GM18867 (cell line): ENCODE measurements around the gene KCTD11.

Experiments used
- ATAC-seq: cut with Tn5 transposase; IDR thresholded peaks from one replicate; pipeline ENCODE4 v1.9.1; 2021; ENCODE audit warnings: mild to moderate bottlenecking, moderate library complexity; ENCODE audit not compliant: unreplicated experiment

Gene KCTD11

DNA sequence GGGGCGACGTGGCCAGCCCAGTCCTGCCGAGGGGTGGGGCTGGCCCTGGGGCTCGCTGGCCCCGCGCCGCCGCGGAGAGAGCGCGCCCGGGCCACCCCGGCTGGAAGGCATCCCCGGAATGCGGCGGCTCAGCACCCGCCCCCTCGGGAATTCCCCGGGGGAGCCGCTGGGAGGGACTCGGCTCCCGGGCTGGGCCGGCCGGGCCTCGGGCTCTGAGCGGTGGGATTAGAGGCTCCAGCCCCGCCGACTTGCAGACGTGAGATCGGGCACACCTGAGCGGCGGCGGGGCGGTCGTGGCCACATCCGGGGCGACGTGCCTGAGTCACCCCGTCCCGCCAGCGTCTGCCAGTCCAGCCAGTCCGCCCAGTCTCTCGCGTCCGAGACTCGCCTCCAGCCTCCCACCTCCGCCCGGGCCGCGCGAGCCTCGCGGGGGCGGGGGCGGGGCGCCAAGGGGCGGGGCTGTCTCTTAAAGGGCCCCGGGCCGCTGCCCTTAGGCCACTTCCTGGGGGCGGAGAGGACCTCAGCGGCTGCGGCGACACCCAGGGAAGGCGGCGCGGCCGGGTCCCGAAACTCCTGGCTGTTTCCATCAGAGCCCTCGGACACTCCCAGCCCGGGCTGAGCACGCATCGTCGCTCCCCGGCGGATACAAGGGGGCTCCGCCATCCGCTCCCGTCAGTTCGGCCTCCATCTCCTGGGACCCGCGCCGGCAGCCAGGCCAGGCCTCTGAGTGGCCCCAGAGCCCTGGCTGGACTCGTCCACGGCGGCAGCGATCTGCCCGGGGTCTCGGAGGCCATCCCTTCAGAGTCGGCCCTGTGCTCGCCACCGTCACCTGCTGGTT is at the start of gene KCTD11:
Gene KCTD11, plus strand, starts transcription at position 498 of the 838 bp plus-strand sequence.
- peak; percentile 53 for ATAC-seq

DNA sequence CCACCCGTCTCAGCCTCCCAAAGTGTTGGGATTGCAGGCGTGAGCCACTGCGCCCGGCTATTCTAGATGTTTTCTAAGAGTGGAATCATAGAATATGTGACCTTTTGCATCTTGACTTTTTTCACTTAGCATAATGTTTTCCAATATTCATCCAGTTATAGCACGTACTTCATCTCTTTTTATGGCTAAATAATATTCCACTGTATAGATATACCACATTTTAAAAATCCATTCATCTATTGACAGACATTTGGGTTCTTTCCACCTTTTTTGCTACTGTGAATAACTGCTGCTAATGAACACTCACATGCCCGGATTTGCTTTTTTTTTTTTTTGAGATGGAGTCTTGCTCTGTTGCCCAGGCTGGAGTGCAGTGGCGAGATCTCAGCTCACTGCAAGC is 47.8 kb upstream of the KCTD11 start:
- no peak for ATAC-seq

DNA sequence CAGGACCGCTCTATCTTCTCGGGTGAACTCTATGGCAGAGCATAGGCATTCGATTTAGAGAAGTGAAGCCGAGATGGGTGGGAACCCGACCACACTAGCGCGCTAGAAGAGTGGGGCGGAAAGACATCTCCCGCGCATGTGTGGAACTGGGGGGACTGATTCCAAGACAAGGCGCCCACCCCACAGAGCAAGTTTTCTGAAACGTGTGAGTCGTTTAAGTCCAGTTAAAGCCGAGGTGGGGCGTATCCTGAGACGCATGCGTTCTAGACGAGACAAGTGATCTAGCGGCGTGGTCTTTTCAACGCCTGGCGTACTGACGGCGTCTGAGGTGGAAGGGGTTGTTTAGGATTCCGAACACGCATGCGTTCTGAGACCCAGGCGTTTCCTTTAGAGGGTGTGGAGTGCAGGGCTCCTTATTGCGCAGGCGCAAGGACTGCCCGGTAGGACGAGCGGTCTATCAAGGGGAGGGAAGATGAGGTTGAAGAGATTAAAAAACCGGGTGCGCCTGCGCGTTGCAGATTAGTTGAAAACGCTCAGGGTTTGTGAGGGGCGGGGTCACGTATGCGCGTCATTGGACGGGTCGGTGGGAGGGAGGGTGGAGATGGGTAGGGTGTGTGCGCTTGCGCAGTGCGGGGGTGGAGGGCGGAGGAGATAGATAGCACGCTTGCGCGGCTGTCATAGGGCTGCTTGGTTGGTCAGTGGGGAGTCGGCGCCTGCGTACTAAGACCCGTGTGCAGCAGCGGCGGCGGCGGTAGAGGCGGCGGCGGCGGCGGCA is 44.9 kb upstream of the KCTD11 start, which contains the start of gene EIF5A:
Gene EIF5A, plus strand, starts transcription at position 718 of the 775 bp plus-strand sequence. CDS start 2,008 bp downstream, outside the sequence.
- peak; percentile 69 for ATAC-seq

DNA sequence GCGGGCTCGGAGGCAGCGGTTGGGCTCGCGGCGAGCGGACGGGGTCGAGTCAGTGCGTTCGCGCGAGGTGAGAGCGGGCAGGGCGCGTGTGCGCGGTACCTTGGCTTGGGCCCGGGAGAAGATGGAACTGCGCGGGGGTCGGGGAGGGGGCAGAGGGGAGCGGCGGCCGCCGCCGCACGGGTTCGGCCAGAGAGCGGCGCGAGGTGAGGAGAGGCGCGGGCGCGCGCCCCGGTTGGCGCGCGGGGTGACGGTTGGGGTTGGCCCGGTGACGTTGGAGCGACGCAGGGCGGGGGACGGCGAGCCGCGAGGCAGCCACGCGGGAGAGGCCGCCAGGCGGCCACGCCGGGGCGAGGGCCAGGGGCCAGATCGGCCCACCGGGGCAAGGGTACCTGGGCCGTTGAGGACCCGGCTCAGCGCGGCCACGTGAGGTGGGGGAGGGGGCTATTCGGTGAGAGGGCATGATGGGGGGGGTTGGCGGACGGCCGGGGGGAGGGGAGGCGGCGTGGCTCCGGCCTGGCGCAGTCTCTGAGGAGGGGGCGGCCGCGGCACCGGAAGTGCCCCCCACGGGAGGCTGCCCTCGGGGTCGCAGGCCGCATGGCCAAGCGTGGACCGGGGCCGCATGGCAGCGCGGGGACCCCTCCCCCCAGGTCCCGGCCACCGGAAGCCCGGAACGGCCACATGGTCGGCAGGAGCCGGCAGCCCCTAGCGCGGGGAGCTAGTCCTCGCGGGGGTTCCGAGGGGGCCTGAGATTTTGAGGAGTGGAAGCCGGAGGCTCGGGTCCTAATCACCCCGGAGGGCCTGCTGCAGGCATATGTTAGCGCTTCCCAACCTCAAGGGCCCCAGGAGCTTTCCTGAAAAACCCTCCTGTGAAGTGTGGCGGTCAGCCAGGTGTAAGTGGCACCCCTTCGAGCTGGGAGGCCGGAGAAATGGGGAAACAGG is 44.0 kb upstream of the KCTD11 start:
- ATAC-seq = peak; percentile 4

DNA sequence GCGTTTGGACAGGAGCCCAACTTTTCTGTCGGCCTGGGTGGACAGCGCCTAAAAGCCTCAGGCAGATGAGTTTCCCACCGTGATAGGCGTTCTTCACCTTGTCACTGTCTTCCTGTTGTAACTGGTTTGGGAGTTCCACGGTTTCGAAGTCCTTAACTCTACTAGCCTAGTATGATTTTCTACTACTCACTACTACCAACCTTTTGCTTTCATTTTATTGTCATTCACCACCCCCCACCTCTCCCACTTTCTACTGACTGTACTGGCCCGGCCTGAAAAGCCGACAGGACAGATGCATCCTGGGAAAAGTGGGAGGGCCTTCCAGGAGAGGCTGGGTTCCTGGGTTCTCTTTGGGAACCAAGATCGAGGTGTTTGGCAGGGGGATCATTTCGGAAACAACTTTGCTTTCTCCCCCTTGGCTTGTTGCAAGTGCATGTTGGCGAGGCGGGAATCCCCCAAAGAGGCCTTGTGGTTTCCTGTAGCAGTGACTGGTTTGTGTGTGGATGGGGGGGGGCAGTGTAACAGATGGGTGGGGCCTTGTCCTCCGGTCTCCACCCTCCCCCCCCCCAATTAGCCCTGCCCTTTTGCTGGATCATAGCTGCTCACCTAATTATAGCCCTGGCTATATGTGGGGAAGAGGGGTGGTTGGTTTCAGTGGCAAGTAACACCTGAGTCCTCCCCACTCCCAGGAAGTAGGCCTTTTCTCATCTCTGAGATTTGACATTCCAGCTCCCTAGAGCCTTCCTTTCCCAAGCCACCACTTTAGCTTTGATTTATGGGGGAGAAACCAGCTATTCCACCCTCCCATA is 43.1 kb upstream of the KCTD11 start:
- ATAC-seq = peak; percentile 23

DNA sequence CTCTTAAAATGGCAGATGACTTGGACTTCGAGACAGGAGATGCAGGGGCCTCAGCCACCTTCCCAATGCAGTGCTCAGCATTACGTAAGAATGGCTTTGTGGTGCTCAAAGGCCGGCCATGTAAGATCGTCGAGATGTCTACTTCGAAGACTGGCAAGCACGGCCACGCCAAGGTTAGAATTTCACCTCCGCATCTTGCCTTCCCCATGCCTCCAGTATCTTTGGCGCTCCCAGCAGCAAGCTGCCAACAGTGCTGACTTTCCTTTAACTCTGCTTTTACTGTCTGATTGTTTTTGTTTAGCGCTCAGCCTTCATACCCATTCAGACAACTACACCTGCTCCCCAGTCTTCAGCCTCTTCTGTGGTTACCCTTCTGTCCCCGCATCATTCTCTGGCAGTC is 42.3 kb upstream of the KCTD11 start:
- ATAC-seq = no peak

DNA sequence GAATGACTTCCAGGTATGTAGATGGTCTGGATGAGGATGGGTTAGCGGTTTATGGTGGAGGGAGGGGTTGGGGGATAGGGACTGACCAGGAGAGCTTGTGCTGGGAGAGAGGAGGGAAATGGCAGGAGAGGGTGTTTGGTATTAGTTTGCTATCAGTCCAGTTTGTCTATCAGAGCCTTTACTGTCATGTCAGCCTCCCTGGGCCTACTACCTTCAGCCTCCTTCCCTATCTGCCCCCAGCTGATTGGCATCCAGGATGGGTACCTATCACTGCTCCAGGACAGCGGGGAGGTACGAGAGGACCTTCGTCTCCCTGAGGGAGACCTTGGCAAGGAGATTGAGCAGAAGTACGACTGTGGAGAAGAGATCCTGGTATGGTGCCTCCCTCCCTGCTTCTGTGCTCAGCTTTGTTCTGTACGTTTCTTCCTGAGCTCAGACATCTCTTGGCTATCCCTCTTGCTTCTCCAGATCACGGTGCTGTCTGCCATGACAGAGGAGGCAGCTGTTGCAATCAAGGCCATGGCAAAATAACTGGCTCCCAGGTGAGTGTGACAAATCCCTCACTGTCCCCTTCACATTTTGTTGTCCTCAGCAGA is 40.8 kb upstream of the KCTD11 start:
- ATAC-seq = no peak

DNA sequence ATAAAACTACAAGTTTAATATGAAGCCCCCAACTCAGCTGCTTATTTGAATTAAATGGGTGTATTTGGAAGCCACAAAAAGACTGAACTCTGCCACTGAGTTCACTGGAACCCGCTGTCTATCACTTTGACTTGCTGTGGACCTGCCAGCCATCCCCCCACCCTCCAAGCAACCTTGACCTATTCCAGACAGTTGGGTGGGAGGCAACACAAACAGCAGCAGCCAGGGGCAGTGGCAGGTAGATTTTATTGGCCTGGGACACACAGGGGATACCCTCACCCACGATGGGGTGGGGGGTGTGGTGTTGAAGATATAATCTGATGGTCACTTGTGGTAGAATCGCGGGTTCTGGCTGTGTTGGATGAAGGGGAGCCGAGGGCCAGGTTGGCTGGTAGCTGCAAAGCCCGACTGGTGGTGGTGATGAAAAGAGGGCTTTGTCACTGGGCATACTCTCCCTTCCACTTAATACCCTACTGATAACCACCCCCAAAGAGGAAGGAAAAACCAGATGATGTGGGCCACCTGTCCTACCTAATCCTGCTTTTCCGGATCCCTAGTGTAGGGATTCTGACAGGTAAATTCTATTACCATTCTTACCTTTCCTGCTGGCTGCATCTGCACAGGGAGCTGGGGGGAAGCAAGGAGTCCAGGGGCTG is 39.4 kb upstream of the KCTD11 start:
- ATAC-seq = no peak

DNA sequence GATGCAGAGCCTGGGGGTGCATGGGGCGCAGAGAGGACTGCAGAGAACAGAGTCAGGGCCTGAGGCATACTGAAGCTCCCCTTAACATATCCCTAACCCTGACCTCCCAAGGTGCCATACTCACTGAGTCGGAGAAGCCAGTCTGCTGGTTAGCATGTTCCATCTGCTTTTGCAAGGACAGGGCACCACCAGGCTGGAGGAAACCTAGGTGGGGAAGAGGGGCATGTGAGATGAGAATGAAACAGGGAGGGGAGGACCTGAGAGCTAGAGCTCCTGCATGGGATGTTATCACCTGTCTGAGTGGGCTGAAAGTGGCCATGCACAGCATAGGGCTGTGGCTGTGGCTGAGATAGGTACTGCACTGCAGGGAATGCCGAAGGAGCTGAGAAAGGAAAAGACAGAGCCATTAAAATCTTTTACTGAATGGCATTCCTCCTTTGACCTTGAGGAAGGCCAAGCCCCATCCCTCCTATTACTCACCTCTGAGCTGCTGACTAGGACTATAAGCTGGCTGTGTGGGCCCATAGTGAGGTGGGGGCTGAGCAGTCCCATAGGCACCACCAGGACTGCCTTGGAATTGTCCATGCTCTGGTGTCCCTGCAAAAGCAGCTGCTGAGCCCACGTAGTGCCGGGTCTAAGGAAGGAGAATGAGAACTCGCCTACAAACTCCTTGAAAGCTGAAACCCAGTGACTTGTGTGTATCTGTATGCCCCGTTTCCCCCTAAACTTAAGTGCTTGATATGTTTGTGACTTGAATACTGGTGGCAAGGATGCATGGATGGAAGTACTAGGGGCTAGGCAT is 38.7 kb upstream of the KCTD11 start:
- no peak for ATAC-seq

DNA sequence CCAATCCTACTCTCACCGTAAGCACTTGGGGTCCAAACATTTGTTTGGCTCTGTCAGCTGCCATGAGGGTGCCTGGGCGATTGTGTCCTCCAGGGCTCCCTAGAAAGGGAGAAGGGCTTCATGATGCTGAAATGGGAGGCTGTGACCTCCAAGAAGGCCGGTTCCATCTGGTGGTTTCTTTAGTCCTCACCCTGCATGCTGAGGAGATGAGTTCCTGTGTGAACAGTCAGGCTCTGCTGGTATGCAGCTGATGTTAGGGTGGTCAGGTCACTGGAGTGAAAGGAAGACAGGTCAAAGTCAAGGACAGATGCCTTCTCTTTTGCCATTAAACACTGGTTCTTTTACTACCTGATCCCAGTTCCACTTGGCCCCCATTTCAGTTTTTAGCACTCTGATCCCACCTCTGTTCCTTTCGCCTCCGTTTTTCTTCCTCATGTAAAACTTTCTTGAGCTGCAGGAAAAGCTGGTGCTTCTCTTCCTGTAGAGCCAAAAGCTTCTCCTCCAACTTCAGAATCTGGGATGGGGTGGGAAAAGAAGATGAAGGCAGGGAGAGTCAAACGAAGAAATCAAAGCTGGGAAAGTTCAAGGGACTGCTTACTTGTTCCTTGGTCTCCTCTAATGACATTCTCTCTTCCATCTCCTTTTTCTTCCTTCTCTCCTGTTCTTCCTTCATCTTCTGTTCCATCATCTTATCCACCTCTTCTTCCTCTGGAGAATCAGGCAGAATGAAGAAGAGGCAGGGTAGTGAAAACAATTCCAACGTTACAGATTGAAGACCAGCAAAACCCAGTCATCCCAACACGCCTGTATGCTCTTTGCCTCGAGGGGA is 37.9 kb upstream of the KCTD11 start:
- ATAC-seq = no peak

DNA sequence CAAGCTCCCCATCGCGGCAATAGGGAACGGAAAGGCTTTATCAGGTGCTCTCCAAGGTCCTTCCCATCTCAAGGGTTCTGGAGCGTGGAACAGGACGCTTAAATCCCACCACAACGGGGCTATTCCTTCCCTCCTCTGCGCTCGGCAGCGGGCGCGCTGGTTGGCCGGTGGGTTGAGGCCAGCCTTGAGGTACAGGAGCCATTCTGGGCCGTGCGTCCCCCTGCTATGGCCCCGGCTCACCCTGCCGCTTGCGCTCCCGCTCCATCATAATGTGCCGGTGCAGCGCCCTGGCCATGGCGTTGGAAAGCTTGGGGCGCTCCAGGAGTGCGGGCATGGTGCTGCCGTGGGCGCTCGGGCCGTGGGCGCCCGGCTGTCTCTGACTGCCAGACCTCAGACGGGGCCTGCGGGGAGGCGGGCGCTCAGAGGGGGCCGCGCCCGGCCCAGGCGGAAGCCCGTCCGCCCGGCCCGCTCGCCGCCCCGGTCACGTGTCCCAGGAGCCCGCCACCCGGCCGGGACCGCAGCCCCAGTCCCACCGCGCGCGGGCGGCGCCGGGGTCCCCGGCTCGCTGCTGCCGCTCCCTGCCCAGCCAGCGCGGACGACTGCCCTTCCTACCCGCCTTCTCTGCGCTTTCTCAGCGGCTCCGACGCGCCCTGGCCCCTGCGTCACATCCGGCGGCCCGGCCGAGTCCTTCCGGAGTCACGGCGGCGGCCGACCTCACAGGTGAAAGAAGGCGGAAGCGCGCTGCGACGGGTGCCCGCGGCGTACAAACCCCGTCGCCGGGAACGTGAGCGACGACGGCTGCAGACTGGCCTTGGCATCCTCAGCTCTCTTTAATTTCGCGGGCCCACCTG is 37.0 kb upstream of the KCTD11 start, which contains the start of gene GPS2:
Gene GPS2, minus strand, starts transcription at position 642 of the 851 bp plus-strand sequence. Its CDS starts 308 bp downstream, at position 334.
- peak; percentile 74 for ATAC-seq

DNA sequence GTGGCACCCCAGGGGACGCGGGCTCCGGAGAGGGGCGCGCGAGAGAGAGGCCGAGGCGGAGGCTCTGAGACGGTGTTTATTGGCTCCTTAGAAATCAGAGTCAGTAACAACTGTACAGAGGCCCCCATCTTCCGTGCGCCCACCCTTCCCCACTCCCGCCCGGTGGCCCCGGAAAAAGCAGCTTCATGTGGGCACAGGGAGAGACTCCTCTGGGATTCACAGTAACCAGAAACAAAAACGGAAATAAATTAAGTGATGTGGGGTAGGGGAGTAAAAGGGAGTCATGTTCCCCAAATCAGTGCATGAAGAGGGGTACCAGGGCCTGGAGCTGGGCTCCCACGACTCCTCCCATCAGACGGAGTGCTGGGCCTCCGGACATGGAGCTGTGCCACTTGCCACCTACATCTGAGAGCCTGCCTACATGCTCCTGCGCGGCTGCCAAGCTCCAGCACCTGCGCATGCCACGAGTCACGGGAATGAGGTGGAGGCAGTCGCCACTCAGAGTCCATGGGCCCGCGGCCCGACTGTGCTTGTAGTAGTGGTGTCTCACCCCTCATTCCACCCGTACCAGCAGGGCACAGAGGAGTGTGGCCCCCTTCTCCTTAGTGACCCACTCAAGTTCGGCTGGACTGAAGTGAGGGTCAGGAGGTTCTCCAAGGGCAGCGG is 36.3 kb upstream of the KCTD11 start:
- no peak for ATAC-seq

DNA sequence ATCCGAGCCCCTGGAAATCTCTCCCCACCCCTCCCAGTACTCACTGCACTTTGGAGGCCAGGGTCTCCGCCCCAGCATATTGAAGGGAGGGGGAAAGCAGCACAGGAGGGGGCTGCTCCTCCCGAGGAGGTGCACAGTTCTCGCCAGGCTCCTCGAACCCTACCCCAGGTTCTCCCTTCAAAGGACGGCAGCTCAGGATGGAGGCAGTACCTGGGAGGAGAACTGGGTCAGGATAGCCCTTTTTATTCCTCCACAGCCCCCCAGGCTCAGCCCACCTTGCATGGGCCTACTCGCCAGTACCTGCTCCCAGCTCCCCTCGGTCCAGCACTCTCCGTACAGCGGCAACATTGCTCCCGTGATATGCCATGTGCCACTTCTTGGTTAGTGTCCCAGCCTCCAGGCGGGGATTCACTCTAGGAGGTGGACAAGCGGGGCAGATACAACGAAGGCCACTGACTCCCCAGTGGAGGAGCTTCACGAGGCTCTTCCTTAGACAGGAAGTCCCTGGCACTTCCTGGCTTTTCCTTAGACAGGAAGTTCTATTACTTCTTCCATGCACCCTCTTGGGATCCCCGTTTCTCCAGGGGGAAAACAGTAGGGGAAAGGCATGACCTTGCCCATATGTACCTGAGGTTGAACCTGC is 34.7 kb upstream of the KCTD11 start:
- no peak for ATAC-seq

DNA sequence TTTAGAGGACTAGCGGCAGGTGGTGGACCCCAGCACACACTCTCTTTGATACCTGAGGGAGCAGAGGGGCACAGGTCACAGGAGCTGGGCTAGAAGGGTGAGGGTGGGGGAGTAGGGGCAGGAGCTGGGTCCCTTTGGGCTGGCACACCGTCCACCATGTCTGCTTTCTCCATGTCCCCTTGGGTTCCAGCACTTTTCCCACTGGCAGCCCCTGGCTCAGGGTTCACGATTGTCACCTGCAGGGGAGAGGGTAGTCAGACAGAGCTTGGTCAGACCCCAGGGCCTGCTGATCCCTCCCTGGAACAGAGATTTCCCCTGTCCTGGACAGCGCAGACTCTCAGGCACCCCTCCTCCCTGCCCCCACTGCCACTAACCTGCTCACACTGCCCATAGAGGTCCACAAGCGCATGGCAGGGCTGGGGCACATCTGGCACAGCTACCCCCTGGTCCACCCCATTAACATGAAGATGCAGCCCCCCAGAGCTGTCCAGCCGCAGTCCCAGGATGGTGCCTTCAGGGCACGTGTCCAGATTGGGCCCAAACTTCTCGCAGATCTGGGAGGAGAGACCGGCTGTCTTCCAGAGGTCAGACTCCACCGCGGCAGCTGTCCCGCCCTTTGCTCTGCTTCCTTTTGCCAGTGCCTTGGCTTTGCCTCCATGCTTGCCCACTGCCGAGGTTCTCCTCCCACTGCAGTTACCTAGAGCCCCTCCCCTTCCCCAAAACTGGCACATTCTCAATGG is 33.7 kb upstream of the KCTD11 start:
- ATAC-seq = no peak

DNA sequence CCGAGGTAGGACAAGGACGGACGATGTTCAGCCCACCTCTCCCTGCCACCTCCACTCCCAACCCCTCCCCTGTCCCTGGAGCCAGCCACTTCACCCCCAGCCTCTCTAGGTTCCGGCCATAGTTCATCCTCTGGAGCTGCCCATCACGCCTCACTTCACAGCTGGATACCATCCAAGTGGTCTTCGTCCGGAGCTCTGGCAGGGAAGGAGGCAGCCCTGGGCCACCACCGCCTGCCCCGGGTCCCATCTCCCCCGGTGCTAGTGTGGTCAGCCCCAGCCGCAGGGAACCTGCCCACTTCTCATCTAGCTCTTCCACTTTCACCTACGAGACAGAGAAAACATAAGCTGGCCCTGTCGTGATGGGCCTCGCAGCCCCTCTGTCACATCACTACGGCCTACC is 30.5 kb upstream of the KCTD11 start:
- no peak for ATAC-seq
